ENCODE data around the gene GLO1.

DNA sequence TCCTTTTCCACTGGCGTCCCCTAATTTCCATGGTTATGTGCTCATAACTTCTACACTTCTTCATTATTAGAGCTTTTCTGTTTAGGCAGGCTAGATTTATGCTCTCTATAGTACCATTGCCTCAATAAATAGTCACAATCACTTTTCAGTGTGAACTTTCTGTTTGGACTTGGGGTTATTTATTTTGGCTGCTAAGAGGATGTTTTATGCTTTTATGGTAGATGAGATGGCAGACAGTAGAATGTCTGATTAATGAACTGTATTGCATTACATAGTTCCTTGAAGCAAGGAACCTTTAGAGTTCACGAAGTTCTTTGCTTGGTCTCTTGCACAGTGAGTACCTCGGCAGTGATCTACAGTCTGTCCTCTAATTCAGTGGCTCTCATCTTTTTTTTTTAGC, 19.1 kb upstream of the GLO1 start:
- TF ChIP-seq, protein P1, sequence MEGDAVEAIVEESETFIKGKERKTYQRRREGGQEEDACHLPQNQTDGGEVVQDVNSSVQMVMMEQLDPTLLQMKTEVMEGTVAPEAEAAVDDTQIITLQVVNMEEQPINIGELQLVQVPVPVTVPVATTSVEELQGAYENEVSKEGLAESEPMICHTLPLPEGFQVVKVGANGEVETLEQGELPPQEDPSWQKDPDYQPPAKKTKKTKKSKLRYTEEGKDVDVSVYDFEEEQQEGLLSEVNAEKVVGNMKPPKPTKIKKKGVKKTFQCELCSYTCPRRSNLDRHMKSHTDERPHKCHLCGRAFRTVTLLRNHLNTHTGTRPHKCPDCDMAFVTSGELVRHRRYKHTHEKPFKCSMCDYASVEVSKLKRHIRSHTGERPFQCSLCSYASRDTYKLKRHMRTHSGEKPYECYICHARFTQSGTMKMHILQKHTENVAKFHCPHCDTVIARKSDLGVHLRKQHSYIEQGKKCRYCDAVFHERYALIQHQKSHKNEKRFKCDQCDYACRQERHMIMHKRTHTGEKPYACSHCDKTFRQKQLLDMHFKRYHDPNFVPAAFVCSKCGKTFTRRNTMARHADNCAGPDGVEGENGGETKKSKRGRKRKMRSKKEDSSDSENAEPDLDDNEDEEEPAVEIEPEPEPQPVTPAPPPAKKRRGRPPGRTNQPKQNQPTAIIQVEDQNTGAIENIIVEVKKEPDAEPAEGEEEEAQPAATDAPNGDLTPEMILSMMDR (IDR thresholded peaks at IDR 0.05) = no peak
- TF ChIP-seq GABPA (IDR thresholded peaks at IDR 0.05; ENCODE audit: low read depth) = no peak
- TF ChIP-seq, protein P2, sequence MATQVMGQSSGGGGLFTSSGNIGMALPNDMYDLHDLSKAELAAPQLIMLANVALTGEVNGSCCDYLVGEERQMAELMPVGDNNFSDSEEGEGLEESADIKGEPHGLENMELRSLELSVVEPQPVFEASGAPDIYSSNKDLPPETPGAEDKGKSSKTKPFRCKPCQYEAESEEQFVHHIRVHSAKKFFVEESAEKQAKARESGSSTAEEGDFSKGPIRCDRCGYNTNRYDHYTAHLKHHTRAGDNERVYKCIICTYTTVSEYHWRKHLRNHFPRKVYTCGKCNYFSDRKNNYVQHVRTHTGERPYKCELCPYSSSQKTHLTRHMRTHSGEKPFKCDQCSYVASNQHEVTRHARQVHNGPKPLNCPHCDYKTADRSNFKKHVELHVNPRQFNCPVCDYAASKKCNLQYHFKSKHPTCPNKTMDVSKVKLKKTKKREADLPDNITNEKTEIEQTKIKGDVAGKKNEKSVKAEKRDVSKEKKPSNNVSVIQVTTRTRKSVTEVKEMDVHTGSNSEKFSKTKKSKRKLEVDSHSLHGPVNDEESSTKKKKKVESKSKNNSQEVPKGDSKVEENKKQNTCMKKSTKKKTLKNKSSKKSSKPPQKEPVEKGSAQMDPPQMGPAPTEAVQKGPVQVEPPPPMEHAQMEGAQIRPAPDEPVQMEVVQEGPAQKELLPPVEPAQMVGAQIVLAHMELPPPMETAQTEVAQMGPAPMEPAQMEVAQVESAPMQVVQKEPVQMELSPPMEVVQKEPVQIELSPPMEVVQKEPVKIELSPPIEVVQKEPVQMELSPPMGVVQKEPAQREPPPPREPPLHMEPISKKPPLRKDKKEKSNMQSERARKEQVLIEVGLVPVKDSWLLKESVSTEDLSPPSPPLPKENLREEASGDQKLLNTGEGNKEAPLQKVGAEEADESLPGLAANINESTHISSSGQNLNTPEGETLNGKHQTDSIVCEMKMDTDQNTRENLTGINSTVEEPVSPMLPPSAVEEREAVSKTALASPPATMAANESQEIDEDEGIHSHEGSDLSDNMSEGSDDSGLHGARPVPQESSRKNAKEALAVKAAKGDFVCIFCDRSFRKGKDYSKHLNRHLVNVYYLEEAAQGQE (IDR thresholded peaks at IDR 0.05; ENCODE audit: low read depth, low read length) = no peak
- TF ChIP-seq, protein P3, sequence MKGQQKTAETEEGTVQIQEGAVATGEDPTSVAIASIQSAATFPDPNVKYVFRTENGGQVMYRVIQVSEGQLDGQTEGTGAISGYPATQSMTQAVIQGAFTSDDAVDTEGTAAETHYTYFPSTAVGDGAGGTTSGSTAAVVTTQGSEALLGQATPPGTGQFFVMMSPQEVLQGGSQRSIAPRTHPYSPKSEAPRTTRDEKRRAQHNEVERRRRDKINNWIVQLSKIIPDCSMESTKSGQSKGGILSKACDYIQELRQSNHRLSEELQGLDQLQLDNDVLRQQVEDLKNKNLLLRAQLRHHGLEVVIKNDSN (IDR thresholded peaks at IDR 0.05; ENCODE audit: borderline replicate concordance, low read depth) = no peak
- TF ChIP-seq, protein P4, sequence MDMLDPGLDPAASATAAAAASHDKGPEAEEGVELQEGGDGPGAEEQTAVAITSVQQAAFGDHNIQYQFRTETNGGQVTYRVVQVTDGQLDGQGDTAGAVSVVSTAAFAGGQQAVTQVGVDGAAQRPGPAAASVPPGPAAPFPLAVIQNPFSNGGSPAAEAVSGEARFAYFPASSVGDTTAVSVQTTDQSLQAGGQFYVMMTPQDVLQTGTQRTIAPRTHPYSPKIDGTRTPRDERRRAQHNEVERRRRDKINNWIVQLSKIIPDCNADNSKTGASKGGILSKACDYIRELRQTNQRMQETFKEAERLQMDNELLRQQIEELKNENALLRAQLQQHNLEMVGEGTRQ (IDR thresholded peaks at IDR 0.05; ENCODE audit: borderline replicate concordance, low read depth, low read length) = no peak
- TF ChIP-seq ELF1 (IDR thresholded peaks at IDR 0.05) = no peak
- TF ChIP-seq FOXM1 (IDR thresholded peaks at IDR 0.05; ENCODE audit: low read depth) = no peak
